ENCODE results near the gene PDZD7. TPM values are rescaled to one million over a fixed set of nuclear protein-coding genes. Genes with fewer than 3 reads are reported as not detected.

Gene PDZD7
- total RNA-seq, 1 experiment from 2014 or later: 6.1 TPM

GRCh38 chr10:101005869-101006567, 24.9 kb downstream of the PDZD7 start:
- H3K4me2 ChIP-seq (ENCODE audit: low read length): no peak overlapping the region
- ATAC-seq: no peak
- POLR2A ChIA-PET: interaction anchor here (1.7 kb wide), 1 partner anchor 9 kb away, joined by 4 read pairs; no protein-coding TSS in a partner anchor
- CTCF ChIA-PET: interaction anchor here (3.1 to 6.6 kb wide), 2 partner anchors 6 to 12 kb away, joined by 14 to 118 read pairs; partner anchors contain the start of gene LZTS2
- no peaks in the 10 kb centered on the region for H3K27me3 ChIP-seq (ENCODE audit: insufficient read depth, low read length)
- no peak overlapping the region; the same call in 1 of the 2 replicates for H3K27ac ChIP-seq (ENCODE audit: low read depth, low read length)
- H3K79me2 ChIP-seq (ENCODE audit: insufficient read depth, low read length): peaks cover 24% of the 10 kb centered on the region
- no peak for DNase-seq (ENCODE audit: low read depth, low spot score)
- RAD21 ChIA-PET (ENCODE audit: low non-redundant PET in 1 of 2, low total read pairs in 2 of 2, uncharacterized antibody in 2 of 2, unreplicated experiment in 2 of 2): no interaction called here
- peaks cover 12 to 15% of the 10 kb centered on the region in 2 experiments; a peak in 3 of 4 replicates for H3K36me3 ChIP-seq (ENCODE audit: control insufficient read depth in 1 of 2, insufficient read depth in 2 of 2, low read length in 2 of 2)
- H3K9me3 ChIP-seq (ENCODE audit: control insufficient read depth in 1 of 2, insufficient read depth in 1 of 2, low read depth in 1 of 2, low read length in 2 of 2): no peaks in the 10 kb centered on the region
- intact Hi-C loops (cut with micrococcal nuclease): no loop called here
- H3K4me3 ChIP-seq (replicated peaks in 1 of 2; ENCODE audit: low read depth in 1 of 2, low read length in 2 of 2): no peak overlapping the region
- H4K20me1 ChIP-seq (ENCODE audit: insufficient read depth): no peaks in the 10 kb centered on the region
- H3K9me2 ChIP-seq (ENCODE audit: insufficient read depth): no peaks in the 10 kb centered on the region
- no peak for TF ChIP-seq POLR2A (IDR thresholded peaks at IDR 0.05; ENCODE audit: borderline replicate concordance, extremely low read depth, insufficient read depth, insufficient read length)
- TF ChIP-seq FOSL1 (IDR thresholded peaks at IDR 0.05; ENCODE audit: low read depth): no peak
- TF ChIP-seq EZH2phosphoT487 (IDR thresholded peaks at IDR 0.05; ENCODE audit: borderline replicate concordance): no peak
- no peak for TF ChIP-seq REST (IDR thresholded peaks at IDR 0.05; ENCODE audit: low read depth)
- no peak for TF ChIP-seq TCF7L2 (IDR thresholded peaks at IDR 0.05; ENCODE audit: borderline replicate concordance, extremely low read depth, insufficient read depth, insufficient read length)
- no peak for TF ChIP-seq ZNF274 (IDR thresholded peaks at IDR 0.05; ENCODE audit: low read depth, low read length)
- no peak for TF ChIP-seq CEBPB (IDR thresholded peaks at IDR 0.05; ENCODE audit: low read depth)
- TF ChIP-seq MAX (IDR thresholded peaks at IDR 0.05): no peak
- no peak overlapping the region for H3K9ac ChIP-seq (ENCODE audit: low read length)
- BruUV-seq (replicated peaks): no TSS peak
- H3K4me1 ChIP-seq (ENCODE audit: control insufficient read depth in 1 of 2, insufficient read depth in 2 of 2, low read length in 2 of 2): peaks cover 10 to 31% of the 10 kb centered on the region in 2 experiments
- H2AFZ ChIP-seq (ENCODE audit: low read depth, low read length, poor library complexity, severe bottlenecking): no peak overlapping the region
